22Rv1 (cell line): ENCODE data around the gene RCSD1.

ENCODE experiments used
- H3K27ac ChIP-seq: fragments of 450-650 bp; 2 replicates; pipeline ENCODE4 v1.5.1; 2017
- CTCF ChIP-seq: fragments of 450-650 bp; IDR thresholded peaks from 2 replicates; pipeline ENCODE4 v1.5.1; 2017; ENCODE audit warnings: mild to moderate bottlenecking
- ZFX ChIP-seq: fragments of 450-650 bp; IDR thresholded peaks from 2 replicates; pipeline ENCODE4 v1.6.1; 2017; ENCODE audit warnings: antibody characterized with exemption, borderline replicate concordance

Gene RCSD1

GRCh38 chr1:167592475-167592874, 37.6 kb upstream of the RCSD1 start:
- TF ChIP-seq ZFX (no peak), CTCF (no peak)
- no peak overlapping the region for H3K27ac ChIP-seq

- no peak for TF ChIP-seq CTCF
- TF ChIP-seq ZFX, result no peak
- H3K27ac ChIP-seq, result no peak overlapping the region
Observed at GRCh38 chr1:167593860-167594259, 36.2 kb upstream of the RCSD1 start.

GRCh38 chr1:167594822-167595221, 35.2 kb upstream of the RCSD1 start:
- TF ChIP-seq ZFX (no peak), CTCF (no peak)

GRCh38 chr1:167599957-167600581, 30.0 kb upstream of the RCSD1 start:
- TF ChIP-seq CTCF, result peak; percentile 66
- TF ChIP-seq ZFX, result no peak
- H3K27ac ChIP-seq, result no peak overlapping the region

More at GRCh38 chr1:167594822-167595221, 35.2 kb upstream of the RCSD1 start:
- no peak overlapping the region for H3K27ac ChIP-seq

- TF ChIP-seq CTCF (no peak), ZFX (no peak)
- no peak overlapping the region for H3K27ac ChIP-seq
Observed at GRCh38 chr1:167601442-167602383, 28.3 kb upstream of the RCSD1 start.

- no peak for TF ChIP-seq ZFX
- TF ChIP-seq CTCF, result no peak
- H3K27ac ChIP-seq, result no peak overlapping the region
Observed at GRCh38 chr1:167602840-167603239, 27.2 kb upstream of the RCSD1 start.

- no peak overlapping the region for H3K27ac ChIP-seq
- TF ChIP-seq ZFX (no peak), CTCF (no peak)
Observed at GRCh38 chr1:167605576-167605975, 24.5 kb upstream of the RCSD1 start.
